ENCODE measurements around the gene SAP30.

Gene SAP30

DNA sequence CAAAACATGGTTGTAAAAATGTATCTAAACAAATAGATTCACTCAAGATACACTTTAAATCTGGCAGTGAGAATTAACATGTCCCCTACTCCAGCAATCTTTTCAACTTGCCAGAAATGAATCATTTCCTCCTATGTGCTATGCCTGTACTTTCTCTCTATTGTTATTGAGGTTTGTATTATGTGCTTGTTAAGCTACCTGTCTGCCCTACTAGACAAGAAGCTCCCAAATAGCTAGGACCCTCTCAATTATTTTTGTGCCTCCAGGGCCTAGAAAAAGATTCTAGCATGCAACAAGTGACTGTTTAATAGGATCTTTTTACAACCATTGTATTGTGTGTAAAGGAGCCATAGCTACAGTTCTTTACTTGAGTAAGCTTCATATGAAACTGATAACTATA, 3.5 kb upstream of the SAP30 start:
- DNase-seq (ENCODE audit: low spot score) = peak; percentile 11

DNA sequence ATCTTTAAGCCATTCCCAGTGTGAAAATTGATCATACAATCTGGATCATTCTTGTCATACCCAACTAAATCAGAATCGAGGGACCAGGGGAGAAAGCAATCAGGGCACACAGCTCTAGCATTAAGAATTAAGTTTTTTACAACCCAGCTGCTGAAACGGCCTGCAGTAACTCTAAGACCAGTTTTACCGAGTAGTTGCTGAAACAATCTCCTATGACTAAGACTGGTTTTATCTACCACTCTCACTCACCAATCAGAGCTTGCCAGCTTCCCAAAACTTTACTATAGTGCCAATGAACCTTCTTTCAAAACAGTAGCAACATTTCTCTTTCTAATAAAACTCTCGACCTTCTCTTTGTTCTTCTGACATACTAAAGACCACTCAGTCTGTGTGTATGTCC, 2.8 kb upstream of the SAP30 start:
- no peak for DNase-seq (ENCODE audit: low spot score)

DNA sequence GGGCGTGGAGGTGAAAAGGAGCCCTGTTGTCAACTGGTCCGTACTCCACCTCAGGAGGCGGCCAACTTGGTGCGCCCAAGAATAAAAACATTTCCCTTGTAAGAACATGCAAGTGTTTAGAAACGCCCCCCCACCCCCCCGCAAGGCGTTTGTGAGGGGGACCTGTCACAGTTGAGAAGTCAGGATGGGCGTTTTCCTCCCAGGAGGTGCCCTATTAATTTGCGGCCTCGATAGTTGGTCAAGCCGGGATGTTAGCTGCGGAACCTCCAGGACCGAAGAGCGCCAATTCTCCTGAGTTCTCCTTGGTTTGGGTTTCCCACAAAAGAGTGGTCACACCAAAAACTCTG, 651 bp upstream of the SAP30 start:
- DNase-seq (ENCODE audit: low spot score) = peak; percentile 69

DNA sequence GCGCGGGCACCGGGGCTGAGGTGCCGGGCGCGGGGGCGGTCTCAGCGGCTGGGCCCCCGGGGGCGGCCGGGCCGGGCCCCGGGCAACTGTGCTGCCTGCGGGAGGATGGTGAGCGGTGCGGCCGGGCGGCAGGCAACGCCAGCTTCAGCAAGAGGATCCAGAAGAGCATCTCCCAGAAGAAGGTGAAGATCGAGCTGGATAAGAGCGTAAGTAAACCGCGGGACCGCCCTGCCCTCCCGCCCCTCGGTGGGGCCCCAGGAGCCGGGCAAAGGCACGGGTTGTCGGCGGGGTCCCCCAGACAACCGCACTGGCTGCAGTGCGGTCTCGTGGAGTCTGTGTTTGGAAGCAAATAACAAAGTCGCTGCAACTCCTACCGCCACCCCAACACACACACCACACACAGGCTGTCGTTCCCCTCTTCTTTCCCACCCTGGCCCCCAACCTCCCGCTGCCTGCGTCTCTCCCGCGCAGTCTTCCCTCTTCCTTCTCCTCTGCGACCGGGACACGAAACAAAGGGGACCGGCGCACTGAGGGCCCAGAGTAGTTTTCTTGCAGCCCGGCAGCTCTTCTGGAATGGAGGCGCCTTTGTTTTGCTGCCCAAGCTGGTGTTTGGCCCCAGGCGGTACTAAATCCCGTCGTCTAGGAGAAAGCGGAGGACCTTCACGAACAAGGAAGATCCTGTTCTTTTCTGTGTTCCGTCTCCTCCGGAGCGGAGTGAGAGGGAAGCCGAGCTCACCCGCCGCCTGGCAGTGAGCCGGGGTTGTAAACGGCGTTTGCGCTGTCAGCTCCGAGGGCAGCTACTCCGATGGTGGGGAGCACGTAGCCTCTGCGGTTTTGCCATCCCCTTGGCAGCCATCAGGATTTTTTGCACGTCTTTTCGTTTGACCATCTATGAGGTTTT, 788 bp downstream of the SAP30 start:
- DNase-seq (ENCODE audit: low spot score) = peak; percentile 21

DNA sequence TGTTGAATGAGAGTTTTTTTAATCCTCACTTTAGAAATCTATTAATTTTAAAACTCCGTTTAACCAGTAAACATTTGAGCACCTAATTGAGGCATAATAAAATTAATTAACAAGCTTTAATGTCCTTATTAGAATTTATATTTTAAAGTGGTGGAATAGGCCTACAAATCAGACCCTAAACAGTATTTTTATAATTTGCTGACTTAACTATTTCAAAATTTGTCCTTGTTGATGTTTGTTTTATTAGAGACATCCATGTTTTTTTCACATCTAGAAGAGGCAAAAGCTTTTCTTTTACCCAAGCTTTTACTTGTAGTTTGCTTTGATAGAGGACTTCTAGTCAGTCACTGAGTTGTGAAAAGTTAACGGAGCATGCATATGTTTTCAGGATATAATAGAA, 3.8 kb downstream of the SAP30 start:
- DNase-seq (ENCODE audit: low spot score) = no peak

DNA sequence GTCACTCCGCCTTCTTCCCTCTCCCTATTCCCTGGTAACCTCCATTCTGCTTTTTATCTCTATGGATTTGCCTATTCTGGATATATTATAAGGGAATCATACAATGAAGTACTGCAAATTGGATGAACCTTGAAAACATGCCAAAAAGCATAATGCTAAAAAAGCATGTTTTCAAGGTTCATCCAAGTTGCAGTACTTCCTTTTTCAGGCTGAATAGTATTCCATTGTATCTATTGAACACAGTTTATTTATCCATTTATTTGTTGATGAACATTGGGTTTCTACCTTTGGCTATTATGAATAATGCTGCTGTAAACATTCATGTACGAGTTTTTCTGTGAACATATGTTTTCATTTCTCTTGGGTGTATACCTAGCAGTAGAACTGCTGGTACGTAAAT, 9.2 kb downstream of the SAP30 start:
- DNase-seq (ENCODE audit: low spot score) = no peak

DNA sequence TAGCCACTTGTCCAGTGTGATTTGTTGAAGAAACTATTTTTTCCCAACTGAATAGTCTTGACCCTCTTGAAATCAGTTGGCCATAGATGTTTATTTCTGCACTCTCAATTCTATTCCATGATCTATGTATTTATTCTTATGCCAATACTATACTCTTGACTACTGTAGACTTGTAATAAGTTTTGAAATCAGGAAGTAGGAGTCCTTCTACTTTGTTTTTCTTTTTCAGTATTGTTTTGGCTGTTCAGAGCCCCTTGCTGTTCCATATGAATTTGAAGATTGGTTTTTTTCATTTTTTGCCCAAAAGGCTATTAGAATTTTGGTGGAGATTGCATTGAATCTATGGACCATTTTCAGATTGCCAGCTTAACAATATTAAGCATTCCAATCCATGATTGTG, 10.2 kb downstream of the SAP30 start:
- no peak for DNase-seq (ENCODE audit: low spot score)

DNA sequence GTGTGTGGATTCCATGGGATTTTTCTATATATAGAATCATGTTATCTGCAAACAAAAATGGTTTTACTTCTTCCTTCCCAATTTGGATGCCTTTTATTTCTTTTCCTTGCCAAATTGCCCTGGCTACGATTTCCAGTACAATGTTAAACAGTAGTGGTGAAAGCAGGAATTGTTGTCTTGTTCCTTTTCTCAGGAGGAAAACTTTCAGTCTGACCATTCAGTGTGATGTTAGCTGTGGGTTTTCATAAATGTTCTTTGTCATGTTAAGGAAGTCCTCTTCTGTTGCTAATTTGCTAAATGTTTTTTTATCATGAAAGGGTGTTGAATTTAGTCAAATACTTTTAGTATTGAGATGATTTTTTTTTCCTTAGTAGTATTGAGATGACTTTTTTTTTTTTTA, 10.9 kb downstream of the SAP30 start:
- DNase-seq (ENCODE audit: low spot score) = no peak

DNA sequence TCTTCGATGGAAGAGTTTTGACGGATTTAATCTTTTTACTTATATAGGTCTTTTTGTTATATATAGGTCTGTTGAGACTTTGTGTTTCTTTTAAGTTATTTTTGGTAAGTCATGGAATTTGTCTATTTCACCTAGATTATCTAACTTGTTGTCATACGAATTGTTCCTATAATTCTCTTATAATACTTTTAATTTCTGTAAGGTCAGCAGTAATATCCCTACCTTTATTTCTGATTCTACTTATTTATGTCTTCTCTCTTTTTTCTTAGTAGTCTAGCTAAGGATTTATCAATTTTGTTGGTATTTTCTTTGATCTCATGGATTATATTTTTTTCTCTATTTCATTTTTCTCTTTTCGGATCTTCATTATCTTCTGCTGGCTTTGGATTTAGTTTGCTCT, 11.6 kb downstream of the SAP30 start:
- DNase-seq (ENCODE audit: low spot score) = no peak

DNA sequence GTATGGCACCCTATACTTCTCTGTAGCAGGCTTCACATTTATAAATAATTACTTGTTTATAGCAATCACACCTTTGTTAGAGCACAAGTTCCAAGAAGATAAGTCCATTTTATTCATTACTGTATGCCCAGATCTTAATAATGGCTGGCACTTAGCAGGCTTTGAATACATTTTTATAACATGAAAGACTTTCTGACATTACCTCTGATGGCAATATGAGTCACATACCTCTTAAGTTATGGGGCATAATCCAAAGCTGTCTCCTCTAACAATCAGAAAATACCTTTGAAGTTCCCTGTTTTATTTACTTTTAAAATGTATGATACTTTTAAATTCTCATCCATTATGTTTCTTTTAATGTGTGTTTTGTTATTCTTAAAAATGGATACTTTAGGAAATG, 16.0 kb downstream of the SAP30 start:
- no peak for DNase-seq (ENCODE audit: low spot score)

DNA sequence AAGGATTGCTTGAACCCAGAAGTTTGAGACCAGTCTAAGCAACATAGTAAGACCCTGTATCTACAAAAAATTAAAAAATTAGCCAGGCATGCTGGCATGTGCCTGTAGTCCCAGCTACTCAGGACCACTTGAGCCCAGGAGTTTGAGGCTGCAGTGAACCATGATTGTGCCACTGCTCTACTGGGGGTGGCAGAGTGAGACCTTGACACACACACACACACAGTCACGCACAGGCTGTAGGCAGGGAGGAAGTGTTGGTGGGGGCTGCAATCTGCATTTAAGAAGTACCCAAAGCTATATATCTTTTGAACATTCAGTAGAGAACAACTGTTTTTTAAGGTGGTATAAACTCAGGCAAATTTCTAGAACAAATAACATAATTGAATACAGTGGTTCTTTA, 20.9 kb downstream of the SAP30 start:
- DNase-seq (ENCODE audit: low spot score) = no peak

DNA sequence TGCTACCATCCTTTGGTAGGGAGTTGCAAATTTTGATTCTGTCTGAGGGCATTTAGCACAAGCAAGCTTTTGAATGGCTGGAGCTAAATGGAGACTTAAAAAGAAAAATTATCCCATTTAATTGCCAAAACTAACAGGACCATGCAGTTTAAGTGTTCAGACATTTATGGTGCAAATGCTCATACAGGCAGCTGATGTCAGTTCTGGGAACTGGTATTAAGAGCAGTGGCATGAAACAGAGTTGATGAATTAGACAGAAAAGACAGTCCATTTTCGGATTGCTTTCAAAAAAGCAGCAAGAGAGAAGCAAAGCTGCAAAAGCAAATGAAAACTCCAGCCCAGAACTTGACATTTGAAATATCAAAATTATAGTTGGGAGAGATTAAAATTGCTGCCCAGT, 26.9 kb downstream of the SAP30 start:
- DNase-seq (ENCODE audit: low spot score) = no peak

DNA sequence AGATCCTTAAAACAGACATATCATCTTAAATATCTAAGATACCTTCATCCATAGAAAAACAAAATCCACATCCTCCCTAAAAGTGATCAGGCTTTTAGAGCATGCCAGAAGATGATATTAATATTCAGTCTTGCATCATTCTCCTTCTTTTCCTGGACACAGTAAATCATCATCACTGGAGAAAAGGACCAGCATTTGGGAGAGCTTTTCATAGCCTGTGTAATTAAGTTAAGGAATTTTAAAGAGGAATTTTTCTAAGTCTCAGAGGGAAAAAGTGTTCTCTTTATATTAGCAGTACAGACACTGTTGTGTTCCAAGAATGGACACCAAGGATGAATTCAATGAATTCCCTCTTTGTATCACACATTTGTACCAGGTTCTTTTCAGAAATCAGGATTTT, 27.5 kb downstream of the SAP30 start:
- DNase-seq (ENCODE audit: low spot score) = no peak

DNA sequence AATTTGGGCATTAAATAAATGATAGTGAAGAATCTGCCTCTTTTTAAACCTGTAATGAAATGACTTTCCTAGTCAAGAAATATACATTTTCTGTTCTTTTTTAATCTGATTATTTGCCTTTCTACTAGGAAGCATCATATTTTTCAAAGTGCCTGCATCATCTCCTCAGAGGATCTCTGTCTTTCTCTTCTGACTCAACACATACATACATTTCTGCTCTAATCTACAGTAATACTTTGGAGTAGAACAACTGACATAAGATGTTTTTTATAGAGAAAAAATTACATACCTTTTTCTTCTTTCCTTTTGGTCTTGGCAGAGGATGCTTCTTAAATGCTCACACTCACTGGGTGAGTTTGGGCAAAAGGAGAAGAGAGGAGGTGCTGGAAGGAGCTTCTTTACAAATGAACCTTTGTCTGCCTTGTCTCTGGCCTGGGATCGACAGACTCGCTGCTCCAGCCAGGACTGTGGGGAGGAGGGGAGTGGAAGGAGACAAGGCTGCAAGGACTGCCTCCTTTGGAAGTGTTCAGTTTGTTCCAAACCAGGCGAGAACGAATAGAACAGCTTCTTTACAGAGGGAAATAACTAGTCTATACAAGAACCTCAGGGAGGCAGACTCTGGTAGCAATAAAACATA, 28.1 kb downstream of the SAP30 start, which contains the start of gene SCRG1:
Gene SCRG1, minus strand, starts transcription at position 338 of the 637 bp plus-strand sequence. CDS start 7,702 bp downstream, outside the sequence.
- no peak for DNase-seq (ENCODE audit: low spot score)

DNA sequence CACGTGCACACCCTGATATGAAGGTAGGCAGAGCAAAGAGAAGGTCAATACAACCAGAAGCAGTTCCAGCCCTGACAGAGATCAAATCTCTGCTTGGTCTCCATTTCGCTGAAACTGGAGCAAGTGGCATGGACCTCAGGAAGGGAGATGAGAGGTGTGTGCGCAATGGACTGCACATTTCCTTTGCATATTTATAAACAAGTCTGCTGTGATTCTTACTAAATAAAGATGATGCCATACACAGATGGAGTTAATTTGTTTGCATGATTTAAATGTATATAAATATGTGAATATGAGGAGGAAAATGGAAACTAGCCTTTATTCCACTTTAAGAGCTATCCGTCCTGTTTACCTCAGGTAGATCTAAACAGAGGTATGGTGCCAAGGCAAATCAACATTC, 30.3 kb downstream of the SAP30 start:
- no peak for DNase-seq (ENCODE audit: low spot score)

DNA sequence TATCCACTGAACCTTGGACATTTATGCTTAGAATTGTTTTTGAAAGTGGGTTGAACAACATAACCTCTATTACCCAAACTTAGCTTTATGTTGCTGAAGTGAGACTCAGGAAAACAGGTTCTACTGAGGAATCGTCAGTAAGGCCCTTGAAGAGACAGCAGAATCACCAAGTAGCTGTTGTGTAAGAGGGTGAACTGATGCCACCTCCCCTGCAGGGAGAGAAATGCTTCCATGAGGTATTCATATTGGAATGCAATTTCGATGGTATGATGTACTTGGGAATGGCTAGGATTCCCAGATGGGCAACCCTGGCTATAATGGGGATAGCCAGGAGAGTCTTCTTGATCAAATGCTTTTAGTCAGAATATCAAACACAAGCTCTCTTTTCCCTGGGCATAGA, 32.3 kb downstream of the SAP30 start:
- DNase-seq (ENCODE audit: low spot score) = no peak

DNA sequence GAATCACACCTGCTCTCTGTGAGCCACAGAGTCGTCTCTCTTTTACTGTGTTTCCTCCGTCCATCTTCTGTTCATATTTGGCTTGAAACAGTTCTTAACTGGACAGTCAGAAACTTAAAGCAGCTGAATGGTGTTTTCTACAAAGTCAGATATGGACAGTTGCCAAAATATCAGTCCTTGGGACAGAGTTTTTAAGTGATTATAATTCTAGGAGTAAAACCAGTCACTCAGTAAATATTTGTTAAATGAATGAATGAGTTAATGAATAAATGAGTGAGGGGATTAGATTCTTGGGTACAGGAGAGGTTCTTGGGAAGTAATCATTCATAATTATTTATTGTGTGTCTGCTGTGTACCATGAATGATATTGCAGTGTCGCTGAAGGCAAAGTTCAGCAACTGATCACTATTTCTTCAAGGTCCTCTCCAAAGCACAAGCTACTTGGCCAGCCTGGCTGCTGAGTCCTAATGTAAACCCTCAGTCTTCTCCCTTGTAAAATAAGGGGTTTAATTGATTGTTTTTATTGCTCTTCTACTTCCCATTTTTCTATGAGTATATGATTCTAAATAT, 33.6 kb downstream of the SAP30 start:
- DNase-seq (ENCODE audit: low spot score) = no peak

DNA sequence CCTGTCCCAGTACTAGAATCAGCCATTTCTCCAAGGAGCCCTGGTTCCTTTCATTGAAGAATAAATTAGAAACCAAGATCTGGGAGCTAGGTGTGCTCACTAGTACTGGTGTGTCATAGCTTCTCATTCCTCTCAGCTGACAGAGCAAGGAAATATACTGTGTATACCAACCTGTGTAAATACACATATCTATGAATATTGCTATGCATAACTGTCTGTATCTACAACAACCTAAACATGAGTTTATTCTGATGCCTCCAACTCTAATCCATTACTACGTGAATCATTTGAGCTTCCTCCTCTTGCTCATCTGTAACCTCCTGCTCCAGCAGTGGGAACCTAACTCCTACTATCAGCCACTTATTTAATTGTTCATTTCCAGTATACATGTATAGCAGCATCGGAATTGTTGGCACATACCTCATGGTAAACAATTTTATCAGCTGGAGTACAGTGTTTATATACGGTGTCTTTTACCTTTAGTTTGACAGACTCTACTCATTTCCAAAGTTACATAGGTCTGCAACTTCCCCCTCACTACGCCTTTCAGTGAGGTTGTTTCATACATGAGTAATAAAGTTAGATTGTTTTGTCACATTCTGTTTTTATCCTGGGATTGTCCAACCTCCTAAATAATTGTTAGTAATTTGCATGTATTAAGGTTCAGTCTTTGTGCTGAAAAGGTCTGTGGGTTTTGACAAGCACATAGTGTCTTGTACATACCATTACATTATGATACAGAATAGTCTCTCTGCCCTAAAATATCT, 35.3 kb downstream of the SAP30 start:
- no peak for DNase-seq (ENCODE audit: low spot score)

DNA sequence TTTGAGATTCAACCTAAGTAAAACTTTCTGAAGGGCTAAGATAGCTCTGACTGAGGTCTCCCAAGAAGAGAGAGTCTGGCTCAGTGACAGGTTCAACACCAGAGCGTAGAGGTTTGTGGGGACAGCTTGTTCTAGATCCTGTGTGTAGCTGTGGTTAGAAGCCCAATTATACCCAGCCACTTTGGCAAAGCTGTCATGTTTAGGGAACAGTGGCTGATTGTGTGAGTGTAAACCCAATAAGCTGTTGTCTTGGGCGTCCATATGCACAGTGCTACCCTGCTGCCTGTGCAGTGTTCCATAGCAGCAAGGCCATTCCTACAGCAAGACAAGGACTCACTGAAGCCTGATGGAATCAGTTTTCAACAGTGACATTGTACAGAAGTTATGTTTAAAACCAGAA, 39.3 kb downstream of the SAP30 start:
- no peak for DNase-seq (ENCODE audit: low spot score)

DNA sequence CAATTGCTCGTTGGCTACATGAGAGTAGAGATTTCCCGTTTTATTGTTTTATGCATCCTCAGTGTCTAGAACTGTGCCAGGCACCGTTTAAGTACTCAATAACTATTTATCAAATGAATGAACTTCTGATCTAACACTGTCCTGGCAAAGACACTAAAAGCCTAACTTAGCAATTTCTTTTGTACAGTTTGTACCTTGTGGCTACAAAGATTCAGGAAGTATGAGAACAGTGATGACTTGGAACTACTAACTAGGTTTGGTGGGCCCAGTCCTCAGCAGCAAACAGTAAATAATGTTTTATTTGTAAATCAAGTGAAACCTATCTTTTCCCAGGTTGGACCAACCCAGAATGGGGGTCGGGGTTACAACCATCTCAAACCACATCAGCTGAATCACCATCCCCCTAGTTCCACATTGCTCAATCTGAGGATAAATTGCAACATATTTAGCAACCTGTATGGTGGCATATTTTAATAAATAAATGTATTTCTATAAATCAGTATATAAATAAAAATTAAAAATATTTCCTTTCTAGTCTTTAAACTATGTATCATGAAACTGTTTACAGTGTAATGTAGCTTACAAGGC, 40.4 kb downstream of the SAP30 start:
- no peak for DNase-seq (ENCODE audit: low spot score)

DNA sequence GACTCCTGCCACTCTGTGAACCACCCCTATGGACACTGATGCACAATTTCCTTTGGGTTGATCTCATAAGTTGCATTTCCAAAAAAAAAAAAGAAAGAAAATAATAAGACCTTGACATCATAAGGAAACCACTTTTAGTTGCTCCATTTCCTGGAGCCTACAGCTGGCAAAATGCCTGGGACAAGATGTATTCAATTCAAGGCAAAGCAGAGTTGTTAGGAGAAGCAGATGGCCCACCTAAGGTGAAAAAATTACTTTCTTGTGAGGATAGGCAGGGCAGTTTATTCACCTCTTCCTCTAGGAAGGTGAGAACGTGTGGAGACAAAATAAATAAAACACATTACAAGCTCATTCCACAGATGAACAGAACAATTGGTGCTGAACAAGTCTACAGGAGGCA, 42.3 kb downstream of the SAP30 start:
- DNase-seq (ENCODE audit: low spot score) = no peak

DNA sequence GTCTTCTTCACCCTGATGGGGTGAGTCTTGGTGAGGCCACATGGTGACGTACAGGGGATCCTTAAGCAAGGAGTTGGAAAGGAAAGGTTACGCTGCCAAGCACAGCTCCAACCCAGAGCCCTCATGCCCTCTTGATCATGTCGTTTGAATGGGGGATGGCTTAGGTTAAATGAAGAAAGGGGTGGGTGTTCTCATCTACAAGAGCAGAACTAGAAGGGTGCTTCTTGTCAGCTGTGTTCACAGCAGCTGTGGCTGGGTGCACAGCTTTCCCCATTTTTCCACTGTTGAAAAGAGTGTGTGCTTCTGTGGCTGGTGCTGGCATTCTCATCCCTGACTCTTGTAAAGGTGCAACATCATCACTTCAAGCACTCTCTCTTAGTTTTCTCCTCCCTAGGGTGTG, 43.7 kb downstream of the SAP30 start:
- no peak for DNase-seq (ENCODE audit: low spot score)
